ENCODE results near the gene STK24. TPM values are rescaled to one million over a fixed set of nuclear protein-coding genes. Genes with fewer than 3 reads are reported as not detected.

STK24 gene
- total RNA-seq, 6 experiments from 2014 or later = 72.2 to 89.8 (median 80.5) TPM

DNA sequence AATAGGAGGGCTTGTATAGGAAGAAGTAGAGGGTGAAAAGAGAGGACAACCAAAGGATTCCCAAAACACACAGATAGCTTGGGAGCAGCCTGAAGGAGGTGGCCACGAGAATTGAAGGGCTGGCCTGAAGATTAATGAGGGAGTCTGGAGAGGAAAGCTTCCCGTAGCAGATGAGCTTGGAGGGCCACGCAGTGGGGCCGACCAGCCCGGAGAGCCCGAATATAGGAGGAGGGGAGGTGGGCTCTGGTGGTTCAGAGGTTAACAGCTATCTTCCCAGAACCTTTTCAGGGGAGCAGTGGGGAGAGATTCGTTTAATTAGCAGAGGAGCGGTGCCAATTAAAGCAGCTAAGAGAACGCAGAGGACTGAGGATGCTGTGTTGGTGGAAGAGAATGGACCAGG, 154.9 kb downstream of the STK24 start:
- TF ChIP-seq, protein P1, sequence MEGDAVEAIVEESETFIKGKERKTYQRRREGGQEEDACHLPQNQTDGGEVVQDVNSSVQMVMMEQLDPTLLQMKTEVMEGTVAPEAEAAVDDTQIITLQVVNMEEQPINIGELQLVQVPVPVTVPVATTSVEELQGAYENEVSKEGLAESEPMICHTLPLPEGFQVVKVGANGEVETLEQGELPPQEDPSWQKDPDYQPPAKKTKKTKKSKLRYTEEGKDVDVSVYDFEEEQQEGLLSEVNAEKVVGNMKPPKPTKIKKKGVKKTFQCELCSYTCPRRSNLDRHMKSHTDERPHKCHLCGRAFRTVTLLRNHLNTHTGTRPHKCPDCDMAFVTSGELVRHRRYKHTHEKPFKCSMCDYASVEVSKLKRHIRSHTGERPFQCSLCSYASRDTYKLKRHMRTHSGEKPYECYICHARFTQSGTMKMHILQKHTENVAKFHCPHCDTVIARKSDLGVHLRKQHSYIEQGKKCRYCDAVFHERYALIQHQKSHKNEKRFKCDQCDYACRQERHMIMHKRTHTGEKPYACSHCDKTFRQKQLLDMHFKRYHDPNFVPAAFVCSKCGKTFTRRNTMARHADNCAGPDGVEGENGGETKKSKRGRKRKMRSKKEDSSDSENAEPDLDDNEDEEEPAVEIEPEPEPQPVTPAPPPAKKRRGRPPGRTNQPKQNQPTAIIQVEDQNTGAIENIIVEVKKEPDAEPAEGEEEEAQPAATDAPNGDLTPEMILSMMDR (IDR thresholded peaks at IDR 0.05) = no peak
- no peak for DNase-seq
- Mint-ChIP-seq H3K27ac (no peak overlapping the region), H3K4me3 (no peak overlapping the region; the same call in 1 of the 2 replicates), H3K36me3 (ENCODE audit: low read depth) (peaks cover 42% of the 10 kb centered on the region), H3K4me1 (ENCODE audit: low read depth) (peaks cover 7% of the 10 kb centered on the region), H3K27me3 (ENCODE audit: insufficient read depth) (peaks cover 2% of the 10 kb centered on the region; the same call in 1 of the 2 replicates), H3K9me3 (peaks cover 6% of the 10 kb centered on the region; the same call in 1 of the 2 replicates)

DNA sequence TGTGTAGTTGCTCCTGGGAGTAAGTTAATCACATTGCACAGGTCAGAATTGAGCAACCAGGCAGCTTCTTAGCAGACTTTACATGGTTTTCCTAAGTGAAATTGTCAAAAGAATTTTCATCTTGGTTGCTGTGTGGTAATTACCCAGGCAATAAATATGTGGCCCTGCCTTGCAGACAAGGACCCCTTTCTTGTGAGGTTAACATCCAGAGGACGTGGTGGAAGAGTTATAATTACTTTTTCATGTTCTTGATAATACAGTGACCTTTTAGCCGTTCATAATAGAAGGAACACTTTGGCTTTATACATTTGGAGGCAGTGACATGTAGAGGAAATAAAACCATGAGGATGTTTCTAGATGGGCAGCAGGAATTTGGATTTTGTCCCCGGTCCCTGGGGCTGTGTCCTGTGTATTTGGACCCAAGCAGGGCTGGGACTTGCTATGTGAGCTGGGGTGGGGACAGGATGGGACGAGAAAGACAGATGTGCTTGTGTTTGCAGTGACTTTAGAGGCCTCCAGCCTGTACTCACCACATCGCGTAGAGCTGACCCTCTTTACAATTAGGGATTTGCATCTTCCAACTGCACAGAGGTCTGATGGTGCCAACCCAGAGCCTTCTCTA, 156.2 kb downstream of the STK24 start:
- TF ChIP-seq, protein P1 (IDR thresholded peaks at IDR 0.05) = no peak
- H3K27me3 Mint-ChIP-seq (ENCODE audit: insufficient read depth) = peaks cover 2% of the 10 kb centered on the region; the same call in 1 of the 2 replicates
- no peak overlapping the region for H3K27ac Mint-ChIP-seq
- DNase-seq = no peak
- H3K4me1 Mint-ChIP-seq (ENCODE audit: low read depth) = peaks cover 12% of the 10 kb centered on the region
- no peak overlapping the region for H3K4me3 Mint-ChIP-seq
- peaks cover 10% of the 10 kb centered on the region; the same call in 1 of the 2 replicates for H3K9me3 Mint-ChIP-seq
- H3K36me3 Mint-ChIP-seq (ENCODE audit: low read depth) = peaks cover 46% of the 10 kb centered on the region

DNA sequence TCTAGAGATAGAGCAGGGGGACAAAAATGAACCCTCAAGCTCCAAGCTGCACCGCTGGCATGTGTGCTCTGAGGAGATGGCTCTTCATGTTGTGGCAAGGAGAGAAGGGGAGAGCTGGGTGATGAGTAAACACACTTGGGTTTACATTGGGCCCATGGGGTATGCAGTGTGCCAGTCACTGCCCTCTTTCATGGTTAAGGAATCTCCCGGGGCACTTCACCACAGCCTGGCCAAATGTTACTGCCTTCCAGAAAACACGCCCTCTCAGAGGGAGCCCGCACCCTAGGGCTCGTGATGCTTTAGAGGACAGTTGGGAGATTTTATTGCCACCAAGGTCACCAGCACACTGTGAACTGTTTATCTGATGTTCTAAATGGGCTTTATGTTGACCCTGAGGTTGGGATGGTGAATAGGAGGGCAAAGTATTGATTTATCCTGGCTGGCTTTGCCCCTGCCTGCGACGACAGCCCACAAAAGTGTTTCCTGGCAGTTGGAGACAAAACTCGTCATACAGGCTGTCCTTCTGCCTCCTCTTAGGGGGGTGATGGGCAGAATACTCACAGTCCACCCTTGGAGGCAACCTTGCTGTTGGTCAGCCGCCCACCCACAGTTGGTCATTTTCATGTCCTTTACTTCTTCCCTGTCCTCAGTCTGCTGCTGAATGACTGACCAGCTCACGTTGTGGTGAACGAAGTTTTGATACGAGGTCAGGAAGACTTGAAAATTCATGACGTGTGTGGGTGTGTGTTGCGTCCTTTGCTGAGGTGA, 156.9 kb downstream of the STK24 start:
- H3K9me3 Mint-ChIP-seq = peaks cover 10% of the 10 kb centered on the region; the same call in 1 of the 2 replicates
- H3K36me3 Mint-ChIP-seq (ENCODE audit: low read depth) = peaks cover 49% of the 10 kb centered on the region
- no peak overlapping the region for H3K27ac Mint-ChIP-seq

DNA sequence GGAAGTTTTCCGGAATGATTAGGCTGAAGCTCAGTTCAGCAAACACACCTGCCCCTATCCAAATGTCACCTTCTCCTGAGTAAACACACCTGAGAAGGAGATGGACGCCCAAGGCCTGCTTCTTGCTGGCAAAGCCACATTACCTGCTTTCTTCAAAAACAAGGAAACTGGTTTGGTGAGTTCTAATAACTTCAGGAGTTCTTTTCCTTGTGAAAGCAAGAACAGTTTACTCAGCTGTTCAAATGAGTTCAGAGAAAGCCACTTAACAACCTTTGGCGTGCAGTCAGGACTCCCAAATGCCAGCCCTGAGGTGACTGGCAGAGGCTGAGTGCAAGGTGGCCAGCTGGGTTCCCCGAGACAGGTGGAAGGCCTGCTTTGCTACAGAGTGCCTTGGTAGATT, 160.5 kb downstream of the STK24 start:
- H3K9me3 Mint-ChIP-seq = peaks cover 10% of the 10 kb centered on the region; the same call in 1 of the 2 replicates
- no peak overlapping the region for H3K4me3 Mint-ChIP-seq
- TF ChIP-seq, protein P1 (IDR thresholded peaks at IDR 0.05) = no peak

More for the DNA sequence above, 156.9 kb downstream of the STK24 start:
- DNase-seq = no peak
- TF ChIP-seq, protein P1 (IDR thresholded peaks at IDR 0.05) = no peak
- H3K4me1 Mint-ChIP-seq (ENCODE audit: low read depth) = peaks cover 12% of the 10 kb centered on the region
- H3K27me3 Mint-ChIP-seq (ENCODE audit: insufficient read depth) = peaks cover 2% of the 10 kb centered on the region; the same call in 1 of the 2 replicates
- H3K4me3 Mint-ChIP-seq = no peak overlapping the region

DNA sequence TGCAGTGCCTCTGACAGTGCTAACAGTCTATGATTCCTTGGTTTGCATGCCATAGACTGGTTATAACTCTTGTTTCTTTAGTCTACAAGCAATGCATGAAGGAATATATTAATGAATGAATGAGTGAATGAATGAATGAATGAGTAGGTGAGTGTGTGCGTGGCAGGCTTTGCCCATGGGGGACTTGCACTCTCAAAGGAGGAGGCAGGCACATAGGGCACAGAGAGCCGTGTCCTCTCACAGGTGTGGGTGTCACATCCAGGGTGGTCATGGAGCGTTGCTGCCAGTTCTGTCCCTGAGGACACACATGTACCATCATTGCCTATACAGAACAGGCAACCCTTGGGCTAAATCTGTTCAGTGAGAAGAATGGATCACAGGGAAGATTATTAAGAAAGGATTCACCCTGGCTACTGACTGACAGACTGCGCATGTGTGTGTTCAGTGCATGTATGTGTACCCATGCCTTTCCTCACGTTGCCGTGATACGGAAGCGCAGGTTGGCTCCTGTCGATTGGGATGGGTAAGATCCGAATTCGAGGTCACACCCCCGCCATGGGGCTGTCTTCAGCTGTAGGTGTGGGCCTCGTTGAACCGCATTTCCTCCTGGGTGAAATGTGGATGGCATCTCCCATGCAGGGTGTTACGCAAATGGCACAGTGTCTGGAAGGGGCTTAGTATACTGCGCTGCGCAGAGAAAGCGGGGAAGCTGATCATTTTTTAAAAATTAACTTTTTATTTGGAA, 161.4 kb downstream of the STK24 start:
- H3K4me1 Mint-ChIP-seq (ENCODE audit: low read depth) = peaks cover 12% of the 10 kb centered on the region
- H3K27ac Mint-ChIP-seq = no peak overlapping the region
- H3K4me3 Mint-ChIP-seq = no peak overlapping the region
- H3K27me3 Mint-ChIP-seq (ENCODE audit: insufficient read depth) = peaks cover 2% of the 10 kb centered on the region; the same call in 1 of the 2 replicates
- no peak for DNase-seq
- peaks cover 61% of the 10 kb centered on the region for H3K36me3 Mint-ChIP-seq (ENCODE audit: low read depth)
- TF ChIP-seq, protein P1 (IDR thresholded peaks at IDR 0.05) = no peak
- H3K9me3 Mint-ChIP-seq = peaks cover 10% of the 10 kb centered on the region; the same call in 1 of the 2 replicates

More for the DNA sequence above, 160.5 kb downstream of the STK24 start:
- H3K27ac Mint-ChIP-seq = no peak overlapping the region; the same call in 1 of the 2 replicates
- peaks cover 61% of the 10 kb centered on the region for H3K36me3 Mint-ChIP-seq (ENCODE audit: low read depth)
- no peak for DNase-seq
- peaks cover 12% of the 10 kb centered on the region for H3K4me1 Mint-ChIP-seq (ENCODE audit: low read depth)
- peaks cover 2% of the 10 kb centered on the region; the same call in 1 of the 2 replicates for H3K27me3 Mint-ChIP-seq (ENCODE audit: insufficient read depth)
